ENCODE results near the gene EPHA10. TPM values are rescaled to one million over a fixed set of nuclear protein-coding genes. Genes with fewer than 3 reads are reported as not detected.

EPHA10 gene
- total RNA-seq (2022) = 0.74 and 1.0 TPM in 2 replicates
- Bru-seq, nascent RNA = percentile 22 among the genes with signal in this experiment
- percentile 21 among the genes with signal in this experiment for BruChase-seq, experiment 1, labeled RNA remaining after a 6-hour chase
- percentile 23 among the genes with signal in this experiment for BruChase-seq, experiment 2, labeled RNA remaining after a 2-hour chase
- long read RNA-seq = 0 reads

DNA sequence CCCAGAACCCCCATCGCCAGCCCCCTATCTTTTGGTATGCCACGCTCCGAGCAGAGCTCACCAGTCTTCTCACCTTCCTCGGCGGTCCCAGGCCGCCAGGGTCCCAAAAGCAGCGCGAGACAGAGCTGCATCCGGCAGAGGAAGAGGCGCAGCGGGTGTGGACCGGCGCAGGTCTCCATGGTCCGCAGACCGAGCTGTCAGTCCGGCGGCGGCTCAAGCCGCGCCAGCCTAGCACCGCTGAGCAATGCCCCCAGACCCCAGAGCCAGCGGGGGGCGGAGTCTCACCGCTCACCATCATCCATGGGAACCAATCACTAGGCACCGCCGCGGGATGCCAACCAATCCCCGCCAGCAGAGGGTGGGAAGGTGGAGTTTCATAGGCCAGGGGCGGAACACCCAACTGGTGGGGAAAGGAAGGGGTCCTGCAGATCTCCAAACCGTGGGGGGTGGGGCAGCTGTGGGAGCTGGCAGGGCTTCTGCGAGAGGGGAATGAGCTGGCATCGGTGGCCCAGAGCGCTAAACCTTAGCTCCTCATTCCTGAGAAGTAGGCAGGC lies at the start of gene EPHA10:
EPHA10 (minus strand) TSS at position 233 of the 554 bp plus-strand sequence; CDS start at position 179, 54 bp downstream.
- H3K36me3 Mint-ChIP-seq (ENCODE audit: insufficient read depth, unreplicated experiment) = no peaks in the 10 kb centered on the region
- peaks cover 81% of the 10 kb centered on the region for H3K27me3 Mint-ChIP-seq (ENCODE audit: insufficient read depth, unreplicated experiment)
- TF ChIP-seq, protein P1, sequence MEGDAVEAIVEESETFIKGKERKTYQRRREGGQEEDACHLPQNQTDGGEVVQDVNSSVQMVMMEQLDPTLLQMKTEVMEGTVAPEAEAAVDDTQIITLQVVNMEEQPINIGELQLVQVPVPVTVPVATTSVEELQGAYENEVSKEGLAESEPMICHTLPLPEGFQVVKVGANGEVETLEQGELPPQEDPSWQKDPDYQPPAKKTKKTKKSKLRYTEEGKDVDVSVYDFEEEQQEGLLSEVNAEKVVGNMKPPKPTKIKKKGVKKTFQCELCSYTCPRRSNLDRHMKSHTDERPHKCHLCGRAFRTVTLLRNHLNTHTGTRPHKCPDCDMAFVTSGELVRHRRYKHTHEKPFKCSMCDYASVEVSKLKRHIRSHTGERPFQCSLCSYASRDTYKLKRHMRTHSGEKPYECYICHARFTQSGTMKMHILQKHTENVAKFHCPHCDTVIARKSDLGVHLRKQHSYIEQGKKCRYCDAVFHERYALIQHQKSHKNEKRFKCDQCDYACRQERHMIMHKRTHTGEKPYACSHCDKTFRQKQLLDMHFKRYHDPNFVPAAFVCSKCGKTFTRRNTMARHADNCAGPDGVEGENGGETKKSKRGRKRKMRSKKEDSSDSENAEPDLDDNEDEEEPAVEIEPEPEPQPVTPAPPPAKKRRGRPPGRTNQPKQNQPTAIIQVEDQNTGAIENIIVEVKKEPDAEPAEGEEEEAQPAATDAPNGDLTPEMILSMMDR (IDR thresholded peaks at IDR 0.05; ENCODE audit: unreplicated experiment) = no peak
- H3K4me3 Mint-ChIP-seq (ENCODE audit: unreplicated experiment) = no peak within 1 kb of the TSS
- POLR2A ChIA-PET = interaction anchor here (0.6 kb wide), 1 partner anchor 230 kb away, joined by 4 read pairs; no protein-coding TSS in a partner anchor
- H3K27ac Mint-ChIP-seq (ENCODE audit: low read depth, unreplicated experiment) = no peak within 1 kb of the TSS
- intact Hi-C loops (cut with micrococcal nuclease) = no loop called here
- no TSS peak for BruUV-seq (replicated peaks)
- CTCF ChIA-PET = interaction anchor here (0.6 to 1.2 kb wide), 4 partner anchors 13 to 1193 kb away, joined by 3 to 4 read pairs (median 4); no protein-coding TSS in a partner anchor
- H3K9me3 Mint-ChIP-seq (ENCODE audit: unreplicated experiment) = no peaks in the 10 kb centered on the region
- no peak for DNase-seq (ENCODE audit: unreplicated experiment)
- H3K4me1 Mint-ChIP-seq (ENCODE audit: insufficient read depth, unreplicated experiment) = no peaks in the 10 kb centered on the region

DNA sequence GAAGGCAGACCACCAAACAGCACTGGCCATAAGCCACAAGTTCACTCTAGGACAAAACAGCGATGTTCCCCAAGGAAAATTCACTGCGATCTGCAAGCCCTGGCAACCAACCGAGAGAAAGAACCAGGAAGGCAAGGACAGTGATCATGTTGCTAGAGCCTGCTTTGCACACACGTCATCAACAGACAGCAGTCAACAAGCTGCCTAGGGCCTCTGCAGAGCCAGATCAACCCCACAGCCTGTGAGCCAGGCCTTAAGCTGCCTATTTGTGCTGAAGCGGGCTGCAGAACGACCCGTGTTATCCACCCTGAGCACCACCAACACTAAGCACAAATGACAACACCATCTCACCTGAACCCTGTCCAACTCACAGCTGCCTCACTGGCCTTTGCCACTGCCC lies 49.3 kb upstream of the EPHA10 start:
- intact Hi-C loops (cut with micrococcal nuclease) = loop anchor here (10.0 kb wide), 1 partner anchor 161 kb away; no protein-coding TSS in a partner anchor
- Mint-ChIP-seq H3K4me1 (ENCODE audit: insufficient read depth, unreplicated experiment) (peaks cover 10% of the 10 kb centered on the region), H3K9me3 (ENCODE audit: unreplicated experiment) (no peaks in the 10 kb centered on the region), H3K4me3 (ENCODE audit: unreplicated experiment) (no peak overlapping the region), H3K27me3 (ENCODE audit: insufficient read depth, unreplicated experiment) (no peaks in the 10 kb centered on the region), H3K36me3 (ENCODE audit: insufficient read depth, unreplicated experiment) (peaks cover 63% of the 10 kb centered on the region), H3K27ac (ENCODE audit: low read depth, unreplicated experiment) (no peak overlapping the region)
- no peak for DNase-seq (ENCODE audit: unreplicated experiment)
- TF ChIP-seq, protein P1 (IDR thresholded peaks at IDR 0.05; ENCODE audit: unreplicated experiment) = no peak
- ChIA-PET CTCF (interaction anchor here (0.6 to 1.8 kb wide), 2 partner anchors 46 to 978 kb away, joined by 3 to 5 read pairs; no protein-coding TSS in a partner anchor), POLR2A (interaction anchor here (1.1 kb wide), 1 partner anchor 117 kb away, joined by 4 read pairs; no protein-coding TSS in a partner anchor)
- no TSS peak for BruUV-seq (replicated peaks)

DNA sequence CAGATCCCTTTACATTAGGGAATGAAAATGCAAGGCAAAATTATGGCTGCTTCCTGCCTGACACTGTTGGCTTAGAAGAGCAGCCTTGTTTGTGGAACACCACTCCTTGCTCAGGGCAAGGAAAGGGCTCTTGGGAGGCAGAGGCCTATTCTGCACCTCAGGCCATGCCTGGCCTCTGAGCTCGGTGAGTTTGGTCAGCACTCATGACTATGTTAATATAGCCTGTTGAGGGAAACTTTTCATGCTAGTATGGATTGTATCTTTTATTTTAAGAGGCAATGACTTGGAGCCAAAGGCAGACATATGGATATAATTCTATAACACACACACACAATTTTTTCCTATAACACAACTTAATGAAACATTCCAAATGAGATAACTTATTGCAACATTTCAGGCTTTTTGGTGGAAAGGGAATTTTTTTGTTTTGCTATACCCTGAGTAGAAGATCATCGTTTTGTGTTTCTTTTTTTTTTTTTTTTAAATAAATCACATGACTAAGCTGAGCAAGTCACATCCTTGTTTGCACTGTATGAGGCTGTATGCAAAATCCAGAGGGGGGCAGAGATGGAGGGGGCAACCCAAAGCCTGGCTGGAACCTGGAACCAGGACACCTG lies 48.7 kb upstream of the EPHA10 start:
- POLR2A ChIA-PET = no interaction called here
- H3K36me3 Mint-ChIP-seq (ENCODE audit: insufficient read depth, unreplicated experiment) = peaks cover 61% of the 10 kb centered on the region
- BruUV-seq (replicated peaks) = TSS peak; percentile 11

More for the DNA sequence above, 48.7 kb upstream of the EPHA10 start:
- no peaks in the 10 kb centered on the region for H3K27me3 Mint-ChIP-seq (ENCODE audit: insufficient read depth, unreplicated experiment)
- CTCF ChIA-PET = interaction anchor here (0.6 to 1.8 kb wide), 2 partner anchors 47 to 978 kb away, joined by 3 to 5 read pairs; no protein-coding TSS in a partner anchor
- H3K27ac Mint-ChIP-seq (ENCODE audit: low read depth, unreplicated experiment) = no peak overlapping the region
- TF ChIP-seq, protein P1 (IDR thresholded peaks at IDR 0.05; ENCODE audit: unreplicated experiment) = no peak
- intact Hi-C loops (cut with micrococcal nuclease) = loop anchor here (10.0 kb wide), 1 partner anchor 161 kb away; no protein-coding TSS in a partner anchor
- no peak for DNase-seq (ENCODE audit: unreplicated experiment)
- peaks cover 10% of the 10 kb centered on the region for H3K4me1 Mint-ChIP-seq (ENCODE audit: insufficient read depth, unreplicated experiment)
- no peaks in the 10 kb centered on the region for H3K9me3 Mint-ChIP-seq (ENCODE audit: unreplicated experiment)
- H3K4me3 Mint-ChIP-seq (ENCODE audit: unreplicated experiment) = no peak overlapping the region
